ENCODE measurements around the gene SYTL1.

The SYTL1 gene

GRCh38 chr1:27301582-27302199, 40.1 kb upstream of the SYTL1 start:
- no peaks in the 10 kb centered on the region for H3K79me2 ChIP-seq
- no peak overlapping the region for H2AFZ ChIP-seq
- no peak overlapping the region for H3K4me3 ChIP-seq (ENCODE audit: low read depth, low read length)
- TF ChIP-seq CTCF (IDR thresholded peaks at IDR 0.05) = no peak
- H3K36me3 ChIP-seq (ENCODE audit: control insufficient read depth, insufficient read depth, low read length) = no peaks in the 10 kb centered on the region
- H3K27me3 ChIP-seq (ENCODE audit: control insufficient read depth, insufficient read depth, low read length) = no peaks in the 10 kb centered on the region
- no peaks in the 10 kb centered on the region for H3K9me3 ChIP-seq (ENCODE audit: control insufficient read depth, low read length)
- no peak overlapping the region for H3K27ac ChIP-seq
- H3K4me2 ChIP-seq (ENCODE audit: low read length) = no peak overlapping the region
- no peak overlapping the region for H3K9ac ChIP-seq
- peaks cover 16% of the 10 kb centered on the region for H3K4me1 ChIP-seq

GRCh38 chr1:27302612-27303011, 39.2 kb upstream of the SYTL1 start:
- no peak overlapping the region for H3K9ac ChIP-seq
- H3K27me3 ChIP-seq (ENCODE audit: control insufficient read depth, insufficient read depth, low read length) = no peaks in the 10 kb centered on the region
- H3K9me3 ChIP-seq (ENCODE audit: control insufficient read depth, low read length) = no peaks in the 10 kb centered on the region
- H2AFZ ChIP-seq = no peak overlapping the region
- H3K4me3 ChIP-seq (ENCODE audit: low read depth, low read length) = no peak overlapping the region
- no peak overlapping the region for H3K27ac ChIP-seq
- no peak for TF ChIP-seq CTCF (IDR thresholded peaks at IDR 0.05)
- no peaks in the 10 kb centered on the region for H3K36me3 ChIP-seq (ENCODE audit: control insufficient read depth, insufficient read depth, low read length)
- H3K4me1 ChIP-seq = peaks cover 16% of the 10 kb centered on the region
- no peak overlapping the region for H3K4me2 ChIP-seq (ENCODE audit: low read length)
- H3K79me2 ChIP-seq = no peaks in the 10 kb centered on the region

GRCh38 chr1:27303509-27303908, 38.3 kb upstream of the SYTL1 start:
- H3K27me3 ChIP-seq (ENCODE audit: control insufficient read depth, insufficient read depth, low read length) = no peaks in the 10 kb centered on the region
- H3K27ac ChIP-seq = no peak overlapping the region
- no peaks in the 10 kb centered on the region for H3K79me2 ChIP-seq
- no peaks in the 10 kb centered on the region for H3K9me3 ChIP-seq (ENCODE audit: control insufficient read depth, low read length)
- H3K4me3 ChIP-seq (ENCODE audit: low read depth, low read length) = no peak overlapping the region
- H3K4me1 ChIP-seq = peaks cover 16% of the 10 kb centered on the region
- no peak overlapping the region for H3K9ac ChIP-seq
- no peak for TF ChIP-seq CTCF (IDR thresholded peaks at IDR 0.05)
- no peak overlapping the region for H3K4me2 ChIP-seq (ENCODE audit: low read length)
- no peak overlapping the region for H2AFZ ChIP-seq
- no peaks in the 10 kb centered on the region for H3K36me3 ChIP-seq (ENCODE audit: control insufficient read depth, insufficient read depth, low read length)

- H3K4me3 ChIP-seq (ENCODE audit: low read depth, low read length) = no peak overlapping the region
- H3K36me3 ChIP-seq (ENCODE audit: control insufficient read depth, insufficient read depth, low read length) = no peaks in the 10 kb centered on the region
- TF ChIP-seq CTCF (IDR thresholded peaks at IDR 0.05) = no peak
- H2AFZ ChIP-seq = no peak overlapping the region
- no peak overlapping the region for H3K4me2 ChIP-seq (ENCODE audit: low read length)
- peaks cover 2% of the 10 kb centered on the region for H3K4me1 ChIP-seq
- no peaks in the 10 kb centered on the region for H3K27me3 ChIP-seq (ENCODE audit: control insufficient read depth, insufficient read depth, low read length)
- H3K79me2 ChIP-seq = no peaks in the 10 kb centered on the region
- H3K27ac ChIP-seq = no peak overlapping the region
- H3K9me3 ChIP-seq (ENCODE audit: control insufficient read depth, low read length) = no peaks in the 10 kb centered on the region
- no peak overlapping the region for H3K9ac ChIP-seq
Measured at GRCh38 chr1:27306071-27306470, 35.8 kb upstream of the SYTL1 start.
